Measurements from ENCODE around the gene TMEM220. TPM values are rescaled to one million over a fixed set of nuclear protein-coding genes. Genes with fewer than 3 reads are reported as not detected.

TMEM220 gene
- total and polyA plus RNA-seq, 10 of the 15 experiments (the other 5 are each of a cell fraction or from before 2014, with no cell fraction given), result 0.02 to 0.30 (median 0.06) TPM; not detected in 1

DNA sequence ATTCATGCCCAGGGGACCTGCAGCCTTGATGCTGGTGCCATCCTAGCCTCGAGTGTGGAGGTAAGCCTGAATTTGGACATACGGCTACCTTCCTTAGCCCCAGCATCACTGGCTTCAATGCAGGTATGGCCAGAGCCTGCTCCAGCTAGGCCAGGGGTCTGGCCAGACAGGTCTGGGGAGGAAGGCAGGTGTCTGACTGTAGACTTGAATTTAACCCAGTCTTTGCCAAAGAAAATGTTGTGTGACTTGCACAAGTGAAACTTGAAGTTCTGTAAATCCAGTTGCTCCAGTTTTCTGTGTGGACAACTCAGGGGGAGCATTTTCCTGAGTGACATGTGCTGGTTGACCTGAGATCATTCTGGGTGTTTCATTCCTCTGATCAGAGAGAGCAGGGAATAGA is 41.3 kb upstream of the TMEM220 start:
- TF ChIP-seq TARDBP (IDR thresholded peaks at IDR 0.05; ENCODE audit: borderline replicate concordance), result no peak
- TF ChIP-seq SMAD5 (IDR thresholded peaks at IDR 0.05; ENCODE audit: low read depth), result no peak
- TF ChIP-seq POLR2A (IDR thresholded peaks at IDR 0.05; ENCODE audit: low read depth, low read length), result no peak
- TF ChIP-seq CEBPZ (IDR thresholded peaks at IDR 0.05; ENCODE audit: low read depth, low read length), result no peak
- TF ChIP-seq CEBPB (IDR thresholded peaks at IDR 0.05; ENCODE audit: borderline replicate concordance in 1 of 2, low read depth in 2 of 2, low read length in 2 of 2), result no peak
- TF ChIP-seq, protein P1, sequence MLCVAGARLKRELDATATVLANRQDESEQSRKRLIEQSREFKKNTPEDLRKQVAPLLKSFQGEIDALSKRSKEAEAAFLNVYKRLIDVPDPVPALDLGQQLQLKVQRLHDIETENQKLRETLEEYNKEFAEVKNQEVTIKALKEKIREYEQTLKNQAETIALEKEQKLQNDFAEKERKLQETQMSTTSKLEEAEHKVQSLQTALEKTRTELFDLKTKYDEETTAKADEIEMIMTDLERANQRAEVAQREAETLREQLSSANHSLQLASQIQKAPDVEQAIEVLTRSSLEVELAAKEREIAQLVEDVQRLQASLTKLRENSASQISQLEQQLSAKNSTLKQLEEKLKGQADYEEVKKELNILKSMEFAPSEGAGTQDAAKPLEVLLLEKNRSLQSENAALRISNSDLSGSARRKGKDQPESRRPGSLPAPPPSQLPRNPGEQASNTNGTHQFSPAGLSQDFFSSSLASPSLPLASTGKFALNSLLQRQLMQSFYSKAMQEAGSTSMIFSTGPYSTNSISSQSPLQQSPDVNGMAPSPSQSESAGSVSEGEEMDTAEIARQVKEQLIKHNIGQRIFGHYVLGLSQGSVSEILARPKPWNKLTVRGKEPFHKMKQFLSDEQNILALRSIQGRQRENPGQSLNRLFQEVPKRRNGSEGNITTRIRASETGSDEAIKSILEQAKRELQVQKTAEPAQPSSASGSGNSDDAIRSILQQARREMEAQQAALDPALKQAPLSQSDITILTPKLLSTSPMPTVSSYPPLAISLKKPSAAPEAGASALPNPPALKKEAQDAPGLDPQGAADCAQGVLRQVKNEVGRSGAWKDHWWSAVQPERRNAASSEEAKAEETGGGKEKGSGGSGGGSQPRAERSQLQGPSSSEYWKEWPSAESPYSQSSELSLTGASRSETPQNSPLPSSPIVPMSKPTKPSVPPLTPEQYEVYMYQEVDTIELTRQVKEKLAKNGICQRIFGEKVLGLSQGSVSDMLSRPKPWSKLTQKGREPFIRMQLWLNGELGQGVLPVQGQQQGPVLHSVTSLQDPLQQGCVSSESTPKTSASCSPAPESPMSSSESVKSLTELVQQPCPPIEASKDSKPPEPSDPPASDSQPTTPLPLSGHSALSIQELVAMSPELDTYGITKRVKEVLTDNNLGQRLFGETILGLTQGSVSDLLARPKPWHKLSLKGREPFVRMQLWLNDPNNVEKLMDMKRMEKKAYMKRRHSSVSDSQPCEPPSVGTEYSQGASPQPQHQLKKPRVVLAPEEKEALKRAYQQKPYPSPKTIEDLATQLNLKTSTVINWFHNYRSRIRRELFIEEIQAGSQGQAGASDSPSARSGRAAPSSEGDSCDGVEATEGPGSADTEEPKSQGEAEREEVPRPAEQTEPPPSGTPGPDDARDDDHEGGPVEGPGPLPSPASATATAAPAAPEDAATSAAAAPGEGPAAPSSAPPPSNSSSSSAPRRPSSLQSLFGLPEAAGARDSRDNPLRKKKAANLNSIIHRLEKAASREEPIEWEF (IDR thresholded peaks at IDR 0.05; ENCODE audit: insufficient replicate concordance, low read depth, low read length), result no peak
- TF ChIP-seq KAT2A (conservative IDR thresholded peaks at IDR 0.05; ENCODE audit: control insufficient read depth, low read depth, low read length), result no peak
- TF ChIP-seq IRF5 (IDR thresholded peaks at IDR 0.05; ENCODE audit: borderline replicate concordance), result no peak
- TF ChIP-seq, protein P2, sequence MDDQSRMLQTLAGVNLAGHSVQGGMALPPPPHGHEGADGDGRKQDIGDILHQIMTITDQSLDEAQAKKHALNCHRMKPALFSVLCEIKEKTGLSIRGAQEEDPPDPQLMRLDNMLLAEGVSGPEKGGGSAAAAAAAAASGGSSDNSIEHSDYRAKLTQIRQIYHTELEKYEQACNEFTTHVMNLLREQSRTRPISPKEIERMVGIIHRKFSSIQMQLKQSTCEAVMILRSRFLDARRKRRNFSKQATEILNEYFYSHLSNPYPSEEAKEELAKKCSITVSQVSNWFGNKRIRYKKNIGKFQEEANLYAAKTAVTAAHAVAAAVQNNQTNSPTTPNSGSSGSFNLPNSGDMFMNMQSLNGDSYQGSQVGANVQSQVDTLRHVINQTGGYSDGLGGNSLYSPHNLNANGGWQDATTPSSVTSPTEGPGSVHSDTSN (IDR thresholded peaks at IDR 0.05; ENCODE audit: insufficient replicate concordance, low read depth, low read length), result no peak

More for the DNA sequence above, 41.3 kb upstream of the TMEM220 start:
- ChIA-PET CTCF (no interaction called here), POLR2A (no interaction called here), RAD21 (ENCODE audit: unreplicated experiment) (no interaction called here), SMC1A (ENCODE audit: uncharacterized antibody, unreplicated experiment) (interaction anchor here (0.6 kb wide), 1 partner anchor 20 kb away, joined by 4 read pairs; no protein-coding TSS in a partner anchor)
- no TSS peak for BruUV-seq (replicated peaks)
- Histone ChIP-seq H4K20me1 (ENCODE audit: control insufficient read depth, insufficient read depth) (no peaks in the 10 kb centered on the region), H3K9me3 (replicated peaks; ENCODE audit: control insufficient read depth, insufficient read depth, low read length) (peaks cover 4% of the 10 kb centered on the region; the same call in 2 of the 3 replicates), H3K36me3 (ENCODE audit: control insufficient read depth in 2 of 2, insufficient read depth in 2 of 2, low read length in 1 of 2) (no peaks in the 10 kb centered on the region), H2AFZ (ENCODE audit: control insufficient read depth, low read depth, low read length) (no peak overlapping the region), H3K4me3 (no peak overlapping the region), H3K4me2 (ENCODE audit: control insufficient read depth, insufficient read depth) (no peak overlapping the region), H3K9ac (ENCODE audit: control insufficient read depth, insufficient read depth, low read length) (no peak overlapping the region), H3K79me2 (ENCODE audit: control insufficient read depth, insufficient read depth, low read length) (no peaks in the 10 kb centered on the region), H3K4me1 (ENCODE audit: control insufficient read depth, insufficient read depth, low read length) (no peaks in the 10 kb centered on the region), H3K27ac (ENCODE audit: control insufficient read depth, insufficient read depth) (no peak overlapping the region), H3K27me3 (replicated peaks in 1 of 2; ENCODE audit: control insufficient read depth in 2 of 2, insufficient read depth in 2 of 2, low read length in 1 of 2) (no peaks in the 10 kb centered on the region)
- no peak for ATAC-seq
- in situ Hi-C loops (cut with MboI), result no loop called here
- WGBS (ENCODE audit: insufficient coverage, insufficient replicate concordance, low lambda C conversion rate, missing lambda C conversion rate), result 54% methylated on average over 2 of the region's 2 CpGs
- FAIRE-seq, result no peak
- intact Hi-C loops (cut with micrococcal nuclease; ENCODE audit: unreplicated experiment), result no loop called here
- DNase-seq (ENCODE audit: low read depth, low spot score), result no peak

All from GM12878 (cell line).